HG03159 (cell line): ENCODE measurements around the gene NOL6.

Experiments used
- ATAC-seq: cut with Tn5 transposase; IDR thresholded peaks from one replicate; pipeline ENCODE4 v1.9.1; 2021; ENCODE audit warnings: mild to moderate bottlenecking, moderate library complexity; ENCODE audit not compliant: unreplicated experiment

The NOL6 gene

GRCh38 chr9:33453286-33453860 lies 20.4 kb downstream of the NOL6 start:
- no peak for ATAC-seq

- no peak for ATAC-seq
Observed at GRCh38 chr9:33452828-33453271, 20.9 kb downstream of the NOL6 start.

GRCh38 chr9:33450621-33451146 lies 23.0 kb downstream of the NOL6 start:
- no peak for ATAC-seq

GRCh38 chr9:33449715-33450114 lies 24.0 kb downstream of the NOL6 start:
- no peak for ATAC-seq

GRCh38 chr9:33447799-33448553 lies 25.7 kb downstream of the NOL6 start:
- no peak for ATAC-seq

- ATAC-seq = peak; percentile 28
Observed at GRCh38 chr9:33446946-33447798, 26.6 kb downstream of the NOL6 start, which contains the start of gene AQP3. TSS of gene AQP3 (minus strand) at chr9:33447593. CDS start at chr9:33447530, 63 bp downstream.

GRCh38 chr9:33446240-33446945 lies 27.3 kb downstream of the NOL6 start:
- peak; percentile 85 for ATAC-seq

GRCh38 chr9:33445389-33446239 lies 28.1 kb downstream of the NOL6 start:
- ATAC-seq = no peak

- no peak for ATAC-seq
Observed at GRCh38 chr9:33443464-33444154, 30.1 kb downstream of the NOL6 start.

GRCh38 chr9:33443047-33443446 lies 30.7 kb downstream of the NOL6 start:
- ATAC-seq = no peak

GRCh38 chr9:33442125-33442524 lies 31.6 kb downstream of the NOL6 start:
- no peak for ATAC-seq

GRCh38 chr9:33440609-33441008 lies 33.1 kb downstream of the NOL6 start:
- ATAC-seq = no peak

- ATAC-seq = no peak
Observed at GRCh38 chr9:33440204-33440603, 33.5 kb downstream of the NOL6 start.

- ATAC-seq = no peak
Observed at GRCh38 chr9:33439731-33440130, 34.0 kb downstream of the NOL6 start.

- ATAC-seq = no peak
Observed at GRCh38 chr9:33438926-33439680, 34.6 kb downstream of the NOL6 start.

- ATAC-seq = no peak
Observed at GRCh38 chr9:33437898-33438297, 35.8 kb downstream of the NOL6 start.

- ATAC-seq = no peak
Observed at GRCh38 chr9:33437205-33437604, 36.5 kb downstream of the NOL6 start.

GRCh38 chr9:33436445-33436844 lies 37.3 kb downstream of the NOL6 start:
- no peak for ATAC-seq
